ENCODE data around the gene C17orf113. TPM values are rescaled to one million over a fixed set of nuclear protein-coding genes. Genes with fewer than 3 reads are reported as not detected.

C17orf113 gene
- total and polyA plus RNA-seq, 2 of the 13 experiments (the other 11 are each of a cell fraction or from before 2014, with no cell fraction given): 0.87 to 1.1 TPM

DNA sequence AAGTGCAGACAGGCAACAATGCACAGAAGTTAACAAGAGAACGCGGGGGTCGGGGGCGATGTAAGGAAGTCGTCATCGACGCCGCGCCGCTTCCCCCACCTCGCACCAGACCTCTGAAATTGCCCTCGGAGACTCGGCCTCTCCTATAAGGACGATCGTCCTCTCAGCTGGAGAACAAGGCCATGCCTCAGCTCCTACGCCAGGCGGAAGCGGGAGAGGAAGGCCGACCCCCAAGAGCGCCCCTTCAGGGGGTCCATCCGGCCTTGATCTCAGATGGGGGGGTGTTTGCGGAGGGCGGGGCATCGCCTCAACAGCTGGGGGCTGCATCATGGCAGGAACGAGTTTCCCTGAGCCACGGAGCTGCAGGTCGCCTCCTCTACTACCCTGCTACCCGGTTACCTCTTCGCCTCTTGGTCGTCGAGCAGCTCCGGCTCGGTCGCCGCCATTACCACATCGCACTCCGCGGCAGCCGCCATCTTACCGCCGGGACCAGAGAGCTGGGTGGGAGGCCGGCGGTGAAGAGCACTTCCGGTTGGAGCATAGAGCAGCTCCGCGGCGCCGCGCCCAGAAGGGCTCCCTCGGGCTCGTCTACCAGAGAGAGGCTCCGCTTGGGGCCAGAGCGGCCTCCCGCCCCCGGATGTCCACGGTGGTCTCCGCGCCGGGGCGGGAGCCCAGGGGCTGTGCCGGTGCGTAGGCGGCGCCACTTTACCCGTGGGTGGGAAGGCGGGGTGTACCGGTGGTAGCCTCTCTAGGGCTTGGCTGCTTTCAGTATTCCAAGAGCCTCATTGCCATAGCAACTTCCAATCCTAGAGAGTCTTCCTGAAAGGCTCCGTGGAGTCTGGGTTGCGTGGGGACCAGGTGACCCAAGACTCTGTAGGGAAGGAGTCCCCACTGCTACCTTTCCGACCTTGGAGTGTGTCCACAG, 33.2 kb downstream of the C17orf113 start, which contains the start of gene DNAJC7 (continued):
- 0 out of 2 replicates have a peak, but pooled peaks have one; percentile 32 for TF ChIP-seq RAD21 (CRISPR knock-in tag; IDR thresholded peaks at IDR 0.05)
- TF ChIP-seq TCF7 (IDR thresholded peaks at IDR 0.05; ENCODE audit: low read depth): no peak
- peak; percentile 92 for TF ChIP-seq ZNF275 (CRISPR knock-in tag; IDR thresholded peaks at IDR 0.05; ENCODE audit: borderline replicate concordance)
- no peak; the same call in 1 of the 2 replicates for TF ChIP-seq CREBL2 (CRISPR knock-in tag; IDR thresholded peaks at IDR 0.05; ENCODE audit: borderline replicate concordance)
- TF ChIP-seq, protein P1, sequence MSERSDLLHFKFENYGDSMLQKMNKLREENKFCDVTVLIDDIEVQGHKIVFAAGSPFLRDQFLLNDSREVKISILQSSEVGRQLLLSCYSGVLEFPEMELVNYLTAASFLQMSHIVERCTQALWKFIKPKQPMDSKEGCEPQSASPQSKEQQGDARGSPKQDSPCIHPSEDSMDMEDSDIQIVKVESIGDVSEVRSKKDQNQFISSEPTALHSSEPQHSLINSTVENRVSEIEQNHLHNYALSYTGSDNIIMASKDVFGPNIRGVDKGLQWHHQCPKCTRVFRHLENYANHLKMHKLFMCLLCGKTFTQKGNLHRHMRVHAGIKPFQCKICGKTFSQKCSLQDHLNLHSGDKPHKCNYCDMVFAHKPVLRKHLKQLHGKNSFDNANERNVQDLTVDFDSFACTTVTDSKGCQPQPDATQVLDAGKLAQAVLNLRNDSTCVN (CRISPR knock-in tag; IDR thresholded peaks at IDR 0.05; ENCODE audit: borderline replicate concordance): no peak; the same call in 1 of the 2 replicates
- TF ChIP-seq ZNF644 (CRISPR knock-in tag; IDR thresholded peaks at IDR 0.05; ENCODE audit: low read depth): no peak
- TF ChIP-seq TOE1 (CRISPR knock-in tag; IDR thresholded peaks at IDR 0.05): no peak; the same call in 1 of the 2 replicates
- no peak for TF ChIP-seq REXO4 (CRISPR knock-in tag; IDR thresholded peaks at IDR 0.05; ENCODE audit: borderline replicate concordance)
- TF ChIP-seq ATF7-NPFF (CRISPR knock-in tag; IDR thresholded peaks at IDR 0.05; ENCODE audit: low read depth): peak; percentile 91; the same call in 1 of the 2 replicates
- TF ChIP-seq NR3C1 (CRISPR knock-in tag; IDR thresholded peaks at IDR 0.05): no peak
- TF ChIP-seq FOXM1 (CRISPR knock-in tag; IDR thresholded peaks at IDR 0.05): no peak
- TF ChIP-seq GZF1 (CRISPR knock-in tag; IDR thresholded peaks at IDR 0.05): peak; percentile 79; the same call in 1 of the 2 replicates
- TF ChIP-seq JARID2 (CRISPR knock-in tag; IDR thresholded peaks at IDR 0.05; ENCODE audit: insufficient replicate concordance): peak; percentile 84
- TF ChIP-seq ZFP37 (CRISPR knock-in tag; IDR thresholded peaks at IDR 0.05; ENCODE audit: borderline replicate concordance): peak; percentile 80; the same call in 1 of the 2 replicates
- TF ChIP-seq ZNF788 (CRISPR knock-in tag; IDR thresholded peaks at IDR 0.05; ENCODE audit: borderline replicate concordance): peak; percentile 85
- peak; percentile 99 for TF ChIP-seq ZNF574 (CRISPR knock-in tag; IDR thresholded peaks at IDR 0.05)
- TF ChIP-seq TAF1 (CRISPR knock-in tag; IDR thresholded peaks at IDR 0.05): peak; percentile 100
- peak; percentile 24; the same call in 1 of the 2 replicates for TF ChIP-seq KLF13 (CRISPR knock-in tag; IDR thresholded peaks at IDR 0.05)
- TF ChIP-seq, protein P2, sequence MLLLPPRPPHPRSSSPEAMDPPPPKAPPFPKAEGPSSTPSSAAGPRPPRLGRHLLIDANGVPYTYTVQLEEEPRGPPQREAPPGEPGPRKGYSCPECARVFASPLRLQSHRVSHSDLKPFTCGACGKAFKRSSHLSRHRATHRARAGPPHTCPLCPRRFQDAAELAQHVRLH (CRISPR knock-in tag; IDR thresholded peaks at IDR 0.05; ENCODE audit: borderline replicate concordance, low read depth): peak; percentile 83; the same call in 1 of the 2 replicates
- TF ChIP-seq IRX3 (CRISPR knock-in tag; IDR thresholded peaks at IDR 0.05; ENCODE audit: borderline replicate concordance, low read depth): no peak
- 0 out of 2 replicates have a peak, but pooled peaks have one; percentile 24 for TF ChIP-seq RARG (CRISPR knock-in tag; IDR thresholded peaks at IDR 0.05; ENCODE audit: low read depth)
- no peak; the same call in 1 of the 2 replicates for TF ChIP-seq ZNF572 (CRISPR knock-in tag; IDR thresholded peaks at IDR 0.05)

Data from HepG2 (cell line).